ENCODE data around the gene PIK3R5.

GRCh38 chr17:8923762-8924161 lies 41.7 kb downstream of the PIK3R5 start:
- TF ChIP-seq, protein P1, sequence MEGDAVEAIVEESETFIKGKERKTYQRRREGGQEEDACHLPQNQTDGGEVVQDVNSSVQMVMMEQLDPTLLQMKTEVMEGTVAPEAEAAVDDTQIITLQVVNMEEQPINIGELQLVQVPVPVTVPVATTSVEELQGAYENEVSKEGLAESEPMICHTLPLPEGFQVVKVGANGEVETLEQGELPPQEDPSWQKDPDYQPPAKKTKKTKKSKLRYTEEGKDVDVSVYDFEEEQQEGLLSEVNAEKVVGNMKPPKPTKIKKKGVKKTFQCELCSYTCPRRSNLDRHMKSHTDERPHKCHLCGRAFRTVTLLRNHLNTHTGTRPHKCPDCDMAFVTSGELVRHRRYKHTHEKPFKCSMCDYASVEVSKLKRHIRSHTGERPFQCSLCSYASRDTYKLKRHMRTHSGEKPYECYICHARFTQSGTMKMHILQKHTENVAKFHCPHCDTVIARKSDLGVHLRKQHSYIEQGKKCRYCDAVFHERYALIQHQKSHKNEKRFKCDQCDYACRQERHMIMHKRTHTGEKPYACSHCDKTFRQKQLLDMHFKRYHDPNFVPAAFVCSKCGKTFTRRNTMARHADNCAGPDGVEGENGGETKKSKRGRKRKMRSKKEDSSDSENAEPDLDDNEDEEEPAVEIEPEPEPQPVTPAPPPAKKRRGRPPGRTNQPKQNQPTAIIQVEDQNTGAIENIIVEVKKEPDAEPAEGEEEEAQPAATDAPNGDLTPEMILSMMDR (IDR thresholded peaks at IDR 0.05; ENCODE audit: insufficient read depth, low read depth, low read length): no peak
- no peak for TF ChIP-seq EZH2 (IDR thresholded peaks at IDR 0.05; ENCODE audit: insufficient read depth, low read length)

All from astrocyte (in vitro differentiated cells and primary cell).